Measurements from ENCODE around the gene KDM4B.

KDM4B gene

DNA sequence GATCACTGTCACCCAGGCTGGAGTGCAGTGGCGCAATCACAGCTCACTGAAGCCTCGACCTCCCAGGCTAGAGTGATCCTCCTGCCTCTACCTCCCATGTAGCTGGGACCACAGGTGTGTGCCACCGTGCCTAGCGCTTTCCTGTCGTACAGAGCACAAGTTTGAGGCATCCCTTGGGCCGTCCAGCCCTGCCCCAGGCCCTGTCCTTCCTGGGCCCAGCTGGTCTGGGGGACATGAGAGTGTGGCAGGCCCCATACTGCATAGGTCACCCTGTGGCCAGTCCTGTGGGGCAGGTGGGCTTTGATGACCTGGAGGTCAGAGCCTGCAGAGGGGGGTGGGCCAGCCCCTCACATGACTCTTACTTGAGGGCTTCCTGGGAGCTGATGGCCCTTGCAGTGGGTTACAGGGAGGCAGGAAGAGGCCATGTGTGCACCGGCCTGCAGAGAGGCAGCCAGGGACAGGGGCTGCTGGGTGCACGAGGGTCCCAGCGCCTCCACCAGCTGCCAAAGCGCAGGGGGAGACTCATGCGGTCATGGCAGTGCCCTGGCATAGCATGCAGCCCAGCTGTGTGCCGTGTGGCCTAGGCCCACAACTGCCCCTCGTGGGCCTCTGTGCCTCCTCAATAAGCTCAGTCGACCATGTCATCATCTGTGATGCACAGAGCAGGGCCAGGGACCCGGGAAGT lies 61.4 kb downstream of the KDM4B start:
- H3K4me3 ChIP-seq (ENCODE audit: control insufficient read depth, low read depth, low read length) = no peak overlapping the region
- TF ChIP-seq, protein P1, sequence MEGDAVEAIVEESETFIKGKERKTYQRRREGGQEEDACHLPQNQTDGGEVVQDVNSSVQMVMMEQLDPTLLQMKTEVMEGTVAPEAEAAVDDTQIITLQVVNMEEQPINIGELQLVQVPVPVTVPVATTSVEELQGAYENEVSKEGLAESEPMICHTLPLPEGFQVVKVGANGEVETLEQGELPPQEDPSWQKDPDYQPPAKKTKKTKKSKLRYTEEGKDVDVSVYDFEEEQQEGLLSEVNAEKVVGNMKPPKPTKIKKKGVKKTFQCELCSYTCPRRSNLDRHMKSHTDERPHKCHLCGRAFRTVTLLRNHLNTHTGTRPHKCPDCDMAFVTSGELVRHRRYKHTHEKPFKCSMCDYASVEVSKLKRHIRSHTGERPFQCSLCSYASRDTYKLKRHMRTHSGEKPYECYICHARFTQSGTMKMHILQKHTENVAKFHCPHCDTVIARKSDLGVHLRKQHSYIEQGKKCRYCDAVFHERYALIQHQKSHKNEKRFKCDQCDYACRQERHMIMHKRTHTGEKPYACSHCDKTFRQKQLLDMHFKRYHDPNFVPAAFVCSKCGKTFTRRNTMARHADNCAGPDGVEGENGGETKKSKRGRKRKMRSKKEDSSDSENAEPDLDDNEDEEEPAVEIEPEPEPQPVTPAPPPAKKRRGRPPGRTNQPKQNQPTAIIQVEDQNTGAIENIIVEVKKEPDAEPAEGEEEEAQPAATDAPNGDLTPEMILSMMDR (IDR thresholded peaks at IDR 0.05; ENCODE audit: control insufficient read depth, insufficient read depth, low read depth, low read length, missing control alignments) = no peak
- no peak for DNase-seq (ENCODE audit: low read depth)

DNA sequence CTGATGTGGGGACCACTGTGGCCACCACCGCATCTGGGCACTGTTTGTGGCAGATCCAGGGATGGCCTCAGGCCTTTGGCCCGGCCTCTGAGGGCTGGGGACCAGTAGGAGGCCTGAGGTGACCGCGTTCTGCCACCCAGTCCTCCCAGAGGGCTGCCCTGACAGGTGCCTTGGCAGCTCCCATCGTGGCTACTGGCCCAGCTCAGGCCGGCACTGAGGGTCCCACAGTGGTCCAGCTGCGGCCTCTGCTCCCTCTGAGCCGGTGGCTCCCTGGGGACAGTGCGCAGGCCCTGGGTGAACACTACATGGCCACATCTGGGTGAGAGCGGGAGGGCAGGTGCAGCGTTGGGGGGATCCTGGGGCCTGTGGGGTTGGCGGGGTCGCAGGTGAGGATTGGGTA lies 61.9 kb downstream of the KDM4B start:
- DNase-seq (ENCODE audit: low read depth) = no peak
- TF ChIP-seq, protein P1 (IDR thresholded peaks at IDR 0.05; ENCODE audit: control insufficient read depth, insufficient read depth, low read depth, low read length, missing control alignments) = no peak
- no peak overlapping the region for H3K4me3 ChIP-seq (ENCODE audit: control insufficient read depth, low read depth, low read length)

DNA sequence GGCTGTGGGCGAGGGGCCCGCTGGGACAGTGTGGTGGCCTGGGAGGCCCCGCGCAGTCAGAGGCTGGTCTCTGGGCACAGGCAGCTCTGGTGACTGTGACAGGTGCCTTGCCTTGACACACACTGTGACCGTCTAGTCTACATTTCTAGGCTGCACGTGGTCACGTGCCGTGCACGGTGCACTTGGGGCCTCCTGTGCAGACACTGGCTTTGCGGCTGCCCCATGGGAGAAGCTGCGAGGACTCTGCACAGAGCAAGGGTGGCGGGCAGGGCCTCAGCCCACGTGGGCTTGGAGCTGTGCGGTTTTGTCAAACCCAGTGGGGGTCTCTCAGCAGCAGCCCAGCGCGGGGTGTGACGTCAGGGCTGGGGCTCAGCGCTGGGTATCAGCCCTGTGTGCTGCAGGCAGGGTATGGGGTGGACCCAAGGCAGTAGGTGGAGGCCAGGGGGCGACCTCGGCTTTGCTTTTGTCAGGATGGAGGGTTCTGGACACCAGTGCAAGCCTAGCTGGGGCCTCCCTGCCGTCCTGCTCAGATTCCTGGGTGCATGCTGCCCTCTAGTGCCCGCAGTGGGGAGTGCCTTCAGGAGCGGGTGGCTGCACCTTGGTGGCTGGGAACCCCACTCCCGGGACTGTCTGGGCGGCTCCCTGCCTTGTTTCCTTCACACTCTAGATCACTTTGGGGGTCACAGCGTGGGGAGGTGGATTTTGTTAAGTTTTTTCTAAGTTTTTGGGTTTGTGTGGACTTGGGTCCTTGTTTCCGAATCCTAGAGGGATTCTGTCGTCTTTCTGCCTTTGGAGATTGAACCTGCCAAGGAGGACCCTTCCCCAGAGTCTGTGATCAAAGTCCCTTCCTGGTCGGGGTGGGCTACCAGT lies 62.6 kb downstream of the KDM4B start:
- no peak overlapping the region for H3K4me3 ChIP-seq (ENCODE audit: control insufficient read depth, low read depth, low read length)
- TF ChIP-seq, protein P1 (IDR thresholded peaks at IDR 0.05; ENCODE audit: control insufficient read depth, insufficient read depth, low read depth, low read length, missing control alignments) = peak; percentile 94
- DNase-seq (ENCODE audit: low read depth) = no peak

DNA sequence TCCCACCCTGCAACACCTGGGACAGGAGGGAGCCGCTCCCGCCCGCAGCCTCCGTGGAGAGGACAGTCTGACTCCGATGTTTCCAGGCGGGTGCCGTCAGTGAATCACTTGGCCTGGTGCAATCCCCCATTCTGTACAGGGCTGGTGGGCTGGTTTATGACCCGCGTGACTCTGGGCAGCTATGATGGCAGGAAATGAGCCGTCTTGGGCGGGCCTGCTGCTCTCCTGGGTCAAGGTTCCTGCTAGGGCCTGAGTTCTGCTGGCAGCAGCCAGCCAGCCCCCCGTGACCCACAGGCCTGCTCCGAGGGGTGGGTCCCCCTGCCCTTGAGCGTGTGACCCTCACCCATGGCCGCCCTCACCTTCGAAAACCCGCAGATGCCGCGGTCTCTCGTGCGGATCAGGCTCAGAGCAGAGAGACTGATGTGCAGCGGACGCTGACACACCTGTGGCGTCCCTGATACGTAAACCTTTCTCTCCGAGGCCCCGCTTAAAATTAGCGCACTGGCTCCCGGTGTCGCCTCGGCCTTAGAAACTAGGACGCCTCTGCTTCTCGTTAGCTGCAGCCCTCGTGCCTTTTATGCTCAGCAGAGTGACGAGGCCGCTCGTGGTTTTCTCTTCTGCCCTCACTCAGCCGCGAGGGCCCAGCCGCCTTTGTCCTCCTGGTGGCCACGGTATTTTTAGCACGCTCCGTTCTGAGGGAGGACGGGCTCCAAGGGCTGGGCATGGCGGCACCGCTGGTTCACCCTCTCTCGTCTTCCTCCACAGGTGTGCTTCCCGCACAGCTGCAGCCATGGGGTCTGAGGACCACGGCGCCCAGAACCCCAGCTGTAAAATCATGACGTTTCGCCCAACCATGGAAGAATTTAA lies 63.4 kb downstream of the KDM4B start:
- DNase-seq (ENCODE audit: low read depth) = no peak
- TF ChIP-seq, protein P1 (IDR thresholded peaks at IDR 0.05; ENCODE audit: control insufficient read depth, insufficient read depth, low read depth, low read length, missing control alignments) = no peak
- no peak overlapping the region for H3K4me3 ChIP-seq (ENCODE audit: control insufficient read depth, low read depth, low read length)

DNA sequence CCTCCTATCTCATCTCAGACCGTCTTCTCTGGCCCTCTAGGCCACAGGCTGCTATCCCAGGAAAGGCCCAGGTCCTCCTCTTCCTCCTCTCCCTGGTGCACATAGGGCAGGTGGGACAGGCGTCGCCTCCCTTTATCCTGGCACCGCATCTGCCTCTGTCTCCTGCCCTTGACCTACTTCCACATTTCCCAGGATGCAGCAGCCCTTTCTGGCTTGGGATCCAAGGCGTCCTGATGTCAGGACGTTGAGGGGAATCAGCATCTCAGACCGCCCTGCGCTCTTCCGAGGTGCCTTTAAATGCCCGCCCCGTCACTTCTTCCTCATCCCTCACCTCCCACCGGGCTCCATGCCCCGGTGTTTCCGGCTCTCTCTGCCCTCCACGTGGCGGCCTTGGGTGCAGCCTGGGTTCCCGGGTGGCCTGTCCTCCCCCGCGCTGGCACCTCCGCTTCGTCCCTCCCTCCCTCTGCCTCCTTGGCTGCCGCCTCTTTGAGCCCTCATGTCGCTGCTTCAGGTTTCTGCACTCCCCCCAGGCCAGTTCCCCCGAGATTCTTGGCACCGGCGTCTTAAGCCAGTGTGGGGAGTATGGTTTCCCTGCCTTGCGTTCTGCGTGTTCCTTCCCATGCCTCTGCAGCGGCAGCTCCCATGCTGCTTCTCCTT lies 66.3 kb downstream of the KDM4B start:
- TF ChIP-seq, protein P1 (IDR thresholded peaks at IDR 0.05; ENCODE audit: control insufficient read depth, insufficient read depth, low read depth, low read length, missing control alignments) = no peak
- no peak for DNase-seq (ENCODE audit: low read depth)
- H3K4me3 ChIP-seq (ENCODE audit: control insufficient read depth, low read depth, low read length) = no peak overlapping the region
